Epithelial cell of esophagus (primary cell): ENCODE results near the gene PLCH2.
A peak's percentile ranks its signal among the peaks of the same experiment; 100 is the strongest.

Experiments
- DNase-seq: peaks from one replicate; pipeline ENCODE4 v3.0.0; 2010; ENCODE audit warnings: low read depth
- H3K4me3 ChIP-seq: 2 replicates; pipeline ENCODE4 v1.5.1; 2011; ENCODE audit warnings: mild to moderate bottlenecking, low read length, control low read depth
- CTCF ChIP-seq: IDR thresholded peaks from 2 replicates; pipeline ENCODE4 v1.5.1; 2011; ENCODE audit warnings: low read depth, mild to moderate bottlenecking, low read length, control low read depth, inconsistent platforms; ENCODE audit not compliant: insufficient read depth; ENCODE audit errors: missing control alignments

PLCH2 gene

GRCh38 chr1:2466958-2467554 is 9.0 kb upstream of the PLCH2 start:
- no peak for TF ChIP-seq CTCF
- no peak overlapping the region for H3K4me3 ChIP-seq
- DNase-seq, result peak; percentile 22

DNA sequence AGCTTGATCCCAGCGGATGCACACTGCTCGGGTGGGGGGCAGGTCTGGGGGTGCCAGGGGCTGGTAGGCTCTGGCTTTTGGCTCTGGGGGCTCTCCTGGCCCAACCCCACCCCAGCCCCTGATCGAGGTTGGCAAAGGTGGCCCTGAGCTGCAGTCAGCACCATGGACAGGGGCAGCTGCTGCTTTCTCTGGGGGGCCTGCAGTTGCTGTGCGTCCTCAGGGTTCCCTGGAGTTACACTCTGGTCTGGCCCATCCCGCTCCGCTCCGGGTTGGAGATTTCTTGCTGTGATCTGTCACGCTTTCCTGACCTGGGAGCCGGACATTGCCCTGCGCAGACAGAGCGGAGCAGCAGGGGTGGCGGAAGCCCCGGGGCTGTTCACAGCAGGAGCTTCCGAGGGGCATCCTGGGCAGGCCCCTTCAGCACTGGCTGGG is 8.0 kb upstream of the PLCH2 start:
- H3K4me3 ChIP-seq, result no peak overlapping the region
- no peak for TF ChIP-seq CTCF
- DNase-seq, result no peak

GRCh38 chr1:2468540-2468939 is 7.5 kb upstream of the PLCH2 start:
- TF ChIP-seq CTCF, result no peak
- no peak for DNase-seq
- no peak overlapping the region for H3K4me3 ChIP-seq

DNA sequence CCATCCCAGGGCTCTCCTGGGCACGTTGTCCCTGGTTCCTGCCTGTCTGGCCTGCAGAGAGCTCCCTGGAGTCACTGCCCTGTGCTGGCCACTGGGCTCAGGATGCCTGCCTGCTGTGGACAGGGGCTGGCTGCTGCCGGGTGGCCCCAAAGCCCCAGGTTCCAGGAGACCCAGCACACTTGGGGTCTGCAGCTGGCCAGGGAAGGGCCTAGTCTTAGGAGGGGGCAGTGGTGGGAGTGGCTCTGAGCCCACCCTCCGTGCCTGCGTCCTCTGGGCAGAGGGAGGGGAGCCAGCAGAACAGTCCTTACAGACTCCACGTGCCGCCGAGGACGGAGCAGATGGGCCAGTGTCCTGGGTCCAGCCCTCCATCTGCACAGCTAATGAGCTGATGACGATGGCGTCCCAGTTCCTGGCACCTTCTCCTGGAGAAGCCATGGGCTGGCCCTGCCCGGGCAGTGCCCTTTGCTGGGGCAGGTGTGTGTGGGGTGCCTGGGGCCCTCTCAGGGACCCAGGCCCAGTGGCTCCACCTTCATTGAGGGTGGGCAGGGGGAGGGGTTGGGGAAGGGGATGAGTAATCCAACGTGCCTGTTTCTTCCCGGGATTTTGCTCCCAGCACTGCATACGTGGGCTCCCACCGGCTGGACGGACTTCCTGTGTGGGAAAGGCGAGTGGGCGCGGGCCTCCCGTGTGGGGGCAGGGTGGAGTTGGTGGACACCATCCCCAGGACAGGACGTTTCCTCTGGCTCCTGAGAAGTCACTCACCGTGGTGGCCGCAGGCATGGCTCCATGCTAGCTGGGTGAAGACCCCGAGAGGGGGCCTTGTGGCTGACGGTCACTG is 6.8 kb upstream of the PLCH2 start:
- TF ChIP-seq CTCF, result no peak
- no peak overlapping the region for H3K4me3 ChIP-seq

GRCh38 chr1:2470290-2471158 is 5.6 kb upstream of the PLCH2 start:
- no peak for TF ChIP-seq CTCF
- no peak for DNase-seq
- no peak overlapping the region for H3K4me3 ChIP-seq

More for the DNA sequence above, 6.8 kb upstream of the PLCH2 start:
- no peak for DNase-seq

DNA sequence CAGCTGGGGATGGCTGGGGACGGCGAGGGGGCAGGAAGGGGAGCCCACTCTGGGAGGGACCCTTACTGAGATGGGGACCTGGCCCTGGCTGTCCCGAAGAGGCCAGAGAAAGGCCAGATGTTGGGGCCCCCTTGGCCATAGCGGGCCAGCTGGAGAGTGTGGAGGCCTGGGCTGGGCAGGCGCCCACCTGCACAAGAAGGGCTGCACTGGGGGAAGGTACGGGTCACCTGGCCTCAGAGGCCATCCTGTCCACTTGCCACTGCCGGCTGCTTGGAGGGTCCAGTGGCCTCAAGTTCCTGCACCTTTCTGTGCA is 5.0 kb upstream of the PLCH2 start:
- no peak for DNase-seq
- H3K4me3 ChIP-seq, result no peak overlapping the region
- TF ChIP-seq CTCF, result no peak
